GM15510 (cell line): Measurements from ENCODE around the gene ZNF646.
A peak's percentile ranks its signal among the peaks of the same experiment; 100 is the strongest.

ENCODE experiments used
- POLR2A ChIP-seq: IDR thresholded peaks from 3 replicates; pipeline ENCODE4 v1.6.1; 2011; ENCODE audit warnings: borderline replicate concordance; ENCODE audit not compliant: insufficient read length; ENCODE audit errors: extremely low read depth

ZNF646 gene

DNA sequence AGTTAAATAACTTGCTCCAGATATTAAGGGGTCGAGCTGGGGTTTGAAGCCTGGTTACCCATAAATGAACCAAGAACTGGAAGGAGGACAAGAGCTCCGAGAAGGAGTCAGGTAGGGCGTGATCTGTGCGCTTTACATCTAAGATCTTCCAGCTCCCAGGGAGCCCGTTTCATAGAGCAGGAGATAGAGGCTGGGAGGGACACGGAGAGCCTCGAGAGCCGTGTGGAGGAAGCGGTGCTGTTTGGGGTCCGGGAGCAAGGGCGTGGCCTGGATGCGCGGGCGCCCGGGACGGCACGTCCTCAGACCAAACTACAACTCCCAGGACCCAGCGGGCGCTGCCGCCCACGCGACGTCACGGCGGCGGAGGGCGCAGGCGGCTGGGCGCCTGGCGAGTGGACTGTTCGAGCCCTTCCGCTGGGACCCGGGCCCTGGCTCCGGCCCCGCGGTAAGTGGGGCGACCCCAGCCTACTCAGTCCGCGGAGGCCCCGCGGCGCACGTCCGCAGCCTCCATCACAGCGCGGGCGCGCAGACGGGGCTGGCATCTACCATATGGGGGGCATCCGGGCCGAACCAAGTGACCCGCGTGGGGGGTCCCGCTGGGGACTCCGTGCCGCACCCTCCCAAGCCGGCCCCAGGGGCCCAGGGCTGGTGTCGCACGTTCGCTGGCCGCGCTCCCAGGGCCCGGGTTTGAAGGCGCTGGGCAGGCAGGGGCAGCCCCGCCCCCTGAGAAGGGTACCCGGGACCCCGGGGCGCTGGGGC lies 34.0 kb downstream of the ZNF646 start, which contains the start of gene BCKDK:
Gene BCKDK (plus strand): TSS at position 352 of the 759 bp plus-strand sequence. CDS start 838 bp downstream, outside the sequence.
- peak; percentile 87 for TF ChIP-seq POLR2A

DNA sequence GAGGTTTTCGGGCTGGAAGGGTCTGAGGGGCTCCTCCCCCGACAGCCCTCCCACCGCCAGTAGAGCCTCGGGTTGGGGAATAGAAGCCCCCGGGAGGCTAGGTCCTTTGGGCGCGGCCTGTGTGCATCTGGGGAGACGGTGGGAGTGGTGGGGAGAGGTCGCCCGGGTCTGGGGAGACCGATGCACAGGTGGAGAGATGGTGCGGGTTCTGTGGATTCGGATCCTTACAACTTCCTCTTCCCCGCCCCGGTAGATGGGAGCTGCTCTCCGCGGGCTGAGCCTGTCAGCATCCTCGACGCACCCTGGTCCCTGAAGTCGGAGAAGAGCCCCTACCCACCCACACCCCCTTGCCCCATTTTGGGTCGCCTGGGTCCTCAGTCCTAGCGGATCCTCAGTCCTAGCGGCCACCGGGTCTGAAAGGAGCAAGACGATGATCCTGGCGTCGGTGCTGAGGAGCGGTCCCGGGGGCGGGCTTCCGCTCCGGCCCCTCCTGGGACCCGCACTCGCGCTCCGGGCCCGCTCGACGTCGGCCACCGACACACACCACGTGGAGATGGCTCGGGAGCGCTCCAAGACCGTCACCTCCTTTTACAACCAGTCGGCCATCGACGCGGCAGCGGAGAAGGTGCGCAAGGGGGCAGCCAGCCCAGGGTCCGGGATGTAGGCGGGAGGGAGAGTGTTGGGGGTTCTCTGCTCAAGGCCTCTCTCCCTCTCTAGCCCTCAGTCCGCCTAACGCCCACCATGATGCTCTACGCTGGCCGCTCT lies 34.8 kb downstream of the ZNF646 start:
- no peak for TF ChIP-seq POLR2A

DNA sequence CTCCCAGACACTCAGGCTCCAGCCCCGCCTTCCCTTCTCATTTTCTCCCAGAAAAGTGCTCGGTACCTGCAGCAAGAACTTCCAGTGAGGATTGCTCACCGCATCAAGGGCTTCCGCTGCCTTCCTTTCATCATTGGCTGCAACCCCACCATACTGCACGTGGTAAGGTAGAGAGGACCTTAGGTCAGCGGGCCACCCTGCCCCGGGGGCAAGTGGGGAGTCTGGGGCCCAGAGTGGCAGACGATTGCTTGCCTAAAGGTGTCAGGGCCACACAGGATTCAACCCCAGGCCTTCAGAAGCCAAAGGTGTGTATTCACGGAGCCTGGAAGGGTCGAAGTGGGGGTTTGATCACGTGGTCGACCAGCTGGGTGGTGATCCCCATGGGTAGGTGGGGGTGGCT lies 35.4 kb downstream of the ZNF646 start:
- TF ChIP-seq POLR2A = no peak

DNA sequence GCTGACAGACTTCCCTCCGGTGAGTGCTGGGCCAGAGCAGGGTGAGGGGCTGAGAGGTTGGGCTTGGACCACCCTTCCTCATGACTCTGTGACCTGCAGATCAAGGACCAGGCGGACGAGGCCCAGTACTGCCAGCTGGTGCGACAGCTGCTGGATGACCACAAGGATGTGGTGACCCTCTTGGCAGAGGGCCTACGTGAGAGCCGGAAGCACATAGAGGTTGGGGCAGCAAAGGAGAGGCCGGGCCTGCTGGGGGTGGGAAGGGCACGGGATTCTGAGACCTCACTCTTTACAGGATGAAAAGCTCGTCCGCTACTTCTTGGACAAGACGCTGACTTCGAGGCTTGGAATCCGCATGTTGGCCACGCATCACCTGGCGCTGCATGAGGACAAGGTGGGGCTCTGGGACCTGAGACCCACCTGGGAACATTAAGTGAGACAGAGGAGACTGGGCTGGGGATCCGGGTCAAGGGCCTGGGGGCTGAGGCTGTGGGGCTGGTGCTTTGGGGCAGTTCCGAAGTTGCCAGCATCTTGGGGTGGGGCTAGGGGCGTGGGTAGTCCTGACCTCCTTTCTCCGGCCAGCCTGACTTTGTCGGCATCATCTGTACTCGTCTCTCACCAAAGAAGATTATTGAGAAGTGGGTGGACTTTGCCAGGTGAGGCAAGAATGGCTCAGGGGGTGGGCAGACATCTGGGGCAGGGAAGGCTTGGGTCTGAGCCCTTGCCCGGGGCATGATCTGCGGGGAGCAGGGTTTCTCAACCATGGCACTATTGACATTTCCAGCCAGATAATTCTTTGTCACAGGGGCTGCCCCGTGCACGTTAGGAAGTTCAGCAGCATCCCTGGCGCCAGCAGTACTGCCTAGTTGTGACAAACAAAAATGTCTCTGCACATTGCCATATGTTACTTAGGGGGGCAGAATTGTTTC lies 36.1 kb downstream of the ZNF646 start:
- TF ChIP-seq POLR2A = no peak

DNA sequence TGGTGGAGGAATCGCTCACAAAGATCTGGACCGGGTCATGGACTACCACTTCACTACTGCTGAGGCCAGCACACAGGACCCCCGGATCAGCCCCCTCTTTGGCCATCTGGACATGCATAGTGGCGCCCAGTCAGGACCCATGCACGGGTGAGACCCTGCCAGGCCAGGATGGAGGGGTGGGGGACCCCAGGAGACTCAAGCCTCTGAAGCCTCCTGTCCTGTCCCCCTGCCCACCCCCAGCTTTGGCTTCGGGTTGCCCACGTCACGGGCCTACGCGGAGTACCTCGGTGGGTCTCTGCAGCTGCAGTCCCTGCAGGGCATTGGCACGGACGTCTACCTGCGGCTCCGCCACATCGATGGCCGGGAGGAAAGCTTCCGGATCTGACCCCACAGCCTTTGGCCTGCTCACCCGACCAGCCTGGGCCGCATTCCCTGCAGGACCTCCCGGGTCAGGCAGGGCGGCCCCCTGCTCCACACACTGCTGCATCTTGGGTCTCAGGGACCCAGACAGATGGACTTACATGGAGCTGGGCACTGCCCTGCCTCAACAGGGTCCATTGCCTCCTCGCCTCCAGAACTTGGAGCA lies 37.8 kb downstream of the ZNF646 start:
- no peak for TF ChIP-seq POLR2A

DNA sequence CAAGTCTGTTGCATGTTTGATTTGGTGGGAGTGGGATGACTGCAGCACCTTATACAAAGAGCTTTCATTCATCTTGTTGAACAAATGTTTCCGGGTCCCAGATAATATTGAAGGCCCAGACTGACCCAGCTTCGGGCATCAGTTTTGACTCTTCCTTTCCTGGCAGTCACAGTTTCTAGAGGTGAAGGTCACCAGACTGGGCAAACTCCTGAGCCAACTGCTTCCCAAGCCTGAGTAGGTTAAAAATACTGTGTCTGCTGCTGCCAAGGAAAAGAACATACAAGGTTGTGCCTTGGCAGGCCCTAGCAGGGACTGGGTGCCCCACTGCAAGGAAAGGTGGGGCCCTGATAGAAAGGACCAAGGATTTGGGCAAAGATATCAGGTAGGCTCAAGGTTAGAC lies 38.5 kb downstream of the ZNF646 start:
- TF ChIP-seq POLR2A = no peak

DNA sequence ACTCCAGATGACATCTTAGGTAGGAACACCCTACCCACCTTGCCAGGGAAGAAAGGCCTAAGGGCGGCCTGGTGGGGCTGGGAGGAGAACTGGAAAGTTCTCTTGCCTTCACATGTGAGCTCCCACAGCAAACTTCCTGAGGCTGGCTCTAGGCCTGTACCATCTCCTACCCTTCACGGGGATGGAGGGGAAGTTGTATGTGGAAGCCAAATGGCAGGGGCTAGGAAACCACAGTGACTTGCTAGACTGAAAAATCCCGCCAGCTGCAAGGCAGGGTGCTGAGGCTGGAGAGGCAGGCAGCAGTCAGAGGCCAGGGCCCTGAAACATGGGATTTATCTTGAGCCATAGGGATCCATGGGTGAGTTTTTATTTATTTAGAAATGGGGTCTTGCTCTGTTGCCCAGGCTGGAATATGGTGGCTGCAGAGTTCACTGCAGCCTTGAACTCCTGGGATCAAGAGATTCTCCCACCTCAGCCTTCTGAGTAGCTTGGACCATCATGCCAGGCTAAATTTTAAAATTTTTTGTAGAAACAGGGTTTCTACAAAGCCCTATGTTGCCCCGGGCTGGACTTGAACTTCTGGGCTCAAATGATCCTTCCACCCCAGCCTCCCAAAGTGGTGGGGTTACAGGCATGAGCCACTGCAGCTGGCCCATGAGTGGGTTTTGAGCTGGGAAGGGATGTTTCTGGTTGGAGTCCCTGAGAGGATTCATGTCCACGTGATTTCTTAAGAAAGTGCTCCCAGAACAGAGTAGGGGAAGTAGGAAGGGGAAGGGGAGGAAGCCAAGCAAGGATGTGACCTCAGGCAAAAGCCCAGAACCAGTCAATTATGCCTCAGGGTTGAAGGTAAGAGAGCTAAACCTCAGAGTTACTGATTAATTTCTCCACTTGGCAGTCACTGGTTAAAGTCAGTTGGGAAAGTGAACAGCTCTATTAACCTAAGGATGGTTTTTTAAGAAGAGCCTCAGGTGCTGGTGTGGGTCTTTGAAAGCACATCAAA lies 39.2 kb downstream of the ZNF646 start:
- no peak for TF ChIP-seq POLR2A

DNA sequence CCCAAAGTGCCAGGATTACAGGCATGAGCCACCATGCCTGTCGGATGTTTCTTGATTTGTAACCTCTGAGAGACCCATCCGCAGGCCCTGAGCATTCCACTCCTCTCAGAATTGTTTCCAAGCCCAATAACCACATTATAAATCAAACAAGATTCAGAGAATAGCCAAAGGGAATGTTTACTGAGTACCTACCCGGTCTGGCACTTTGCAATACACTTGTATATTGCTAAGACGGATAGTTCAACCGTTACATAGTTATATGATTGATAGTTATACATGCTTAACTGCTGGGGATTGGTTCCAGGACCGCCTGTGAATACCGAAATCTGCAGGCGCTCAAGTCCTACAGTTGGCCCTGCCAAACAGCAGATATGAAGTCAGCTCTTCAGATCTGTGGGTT lies 40.2 kb downstream of the ZNF646 start:
- TF ChIP-seq POLR2A = no peak

DNA sequence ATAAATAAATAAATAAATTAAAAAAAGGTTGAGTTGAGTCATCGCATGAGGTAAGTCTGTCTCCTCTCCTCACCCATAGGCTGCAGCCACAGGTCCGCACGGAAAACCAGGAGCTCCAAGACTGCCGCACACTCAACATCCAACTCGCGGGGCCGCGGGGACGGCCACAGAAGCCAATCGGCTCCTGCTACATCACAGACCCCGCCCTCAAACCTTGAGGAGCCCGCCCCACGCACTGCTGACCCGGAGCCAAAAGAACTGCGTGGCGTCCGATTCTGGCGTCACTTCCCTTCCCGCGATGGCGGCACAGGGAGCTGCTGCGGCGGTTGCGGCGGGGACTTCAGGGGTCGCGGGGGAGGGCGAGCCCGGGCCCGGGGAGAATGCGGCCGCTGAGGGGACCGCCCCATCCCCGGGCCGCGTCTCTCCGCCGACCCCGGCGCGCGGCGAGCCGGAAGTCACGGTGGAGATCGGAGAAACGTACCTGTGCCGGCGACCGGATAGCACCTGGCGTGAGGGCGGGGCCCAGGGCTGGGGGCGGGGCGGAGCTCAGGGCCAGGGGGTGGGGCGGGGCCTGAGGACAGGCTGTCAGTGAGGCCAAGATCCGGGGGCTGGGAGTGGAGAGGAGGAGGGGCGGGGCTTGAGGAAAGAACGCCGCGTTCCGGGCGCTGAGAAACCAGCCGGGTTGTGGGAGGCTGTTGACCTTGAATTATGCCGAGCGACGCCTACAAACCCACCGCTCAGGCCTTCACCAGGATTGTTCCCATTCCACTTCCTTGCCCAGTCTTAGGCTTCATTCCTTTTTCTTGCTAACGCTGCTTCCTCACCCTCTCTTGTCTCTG lies 43.4 kb downstream of the ZNF646 start, which contains the start of gene KAT8:
Gene KAT8 (plus strand): TSS at position 281 of the 839 bp plus-strand sequence. CDS start 18 bp downstream, at position 299.
- peak; percentile 88 for TF ChIP-seq POLR2A

DNA sequence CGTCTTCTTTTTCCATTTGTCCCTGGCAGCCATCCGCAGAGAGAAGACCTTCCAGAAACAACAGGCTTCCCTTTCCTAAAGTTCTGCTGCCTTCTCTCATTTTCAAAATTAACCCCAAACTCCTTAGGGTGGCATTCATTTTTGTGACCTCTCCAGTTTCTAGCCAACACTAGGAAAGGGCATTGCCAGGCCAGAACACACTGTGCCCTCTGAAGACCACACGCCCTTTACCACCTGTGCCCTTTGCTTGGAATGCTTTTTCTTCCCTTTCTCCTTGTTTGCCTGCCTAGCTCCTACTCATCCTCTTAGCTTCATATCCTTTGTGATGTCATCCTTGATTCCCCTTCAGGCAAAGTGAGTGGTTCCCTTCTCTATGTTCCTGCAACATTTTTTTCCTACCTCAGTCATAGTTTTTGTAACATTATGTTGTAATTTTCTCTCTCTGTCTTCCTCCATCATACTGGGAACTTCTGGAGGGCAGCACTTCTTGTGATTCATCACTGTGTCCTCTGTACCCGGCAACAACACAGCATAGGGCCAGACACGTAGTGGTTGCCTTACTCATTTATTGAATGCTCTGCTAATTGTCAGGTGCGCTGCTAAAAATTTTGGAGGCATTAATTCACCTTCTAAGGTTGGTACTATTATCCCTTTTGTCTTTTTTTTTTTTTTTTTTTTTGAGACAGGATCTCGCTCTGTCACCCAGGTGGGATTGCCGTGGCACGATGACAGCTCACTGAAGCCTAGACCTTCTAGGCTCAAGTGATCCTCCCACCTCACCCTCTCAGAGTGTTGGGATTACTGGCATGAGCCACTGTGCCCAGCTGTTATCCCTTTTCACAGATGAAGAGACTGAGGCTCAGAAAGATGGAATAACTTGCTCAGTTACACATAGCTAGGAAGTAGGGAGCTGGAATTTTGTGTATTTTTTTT lies 44.3 kb downstream of the ZNF646 start:
- no peak for TF ChIP-seq POLR2A

DNA sequence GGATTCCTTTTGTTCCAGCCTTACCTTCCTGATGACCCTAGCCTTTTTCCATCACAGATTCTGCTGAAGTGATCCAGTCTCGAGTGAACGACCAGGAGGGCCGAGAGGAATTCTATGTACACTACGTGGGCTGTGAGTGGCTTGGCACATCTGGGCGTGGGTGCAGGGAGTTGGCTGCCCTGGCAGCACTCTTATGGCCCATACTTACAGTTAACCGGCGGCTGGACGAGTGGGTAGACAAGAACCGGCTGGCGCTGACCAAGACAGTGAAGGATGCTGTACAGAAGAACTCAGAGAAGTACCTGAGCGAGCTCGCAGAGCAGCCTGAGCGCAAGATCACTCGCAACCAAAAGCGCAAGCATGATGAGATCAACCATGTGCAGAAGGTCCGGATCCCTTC lies 45.9 kb downstream of the ZNF646 start:
- TF ChIP-seq POLR2A = no peak
